GM12878 (cell line): ENCODE measurements around the gene GPSM3. TPM values are rescaled to one million over a fixed set of nuclear protein-coding genes. Genes with fewer than 3 reads are reported as not detected.

Experiments used
- ATAC-seq: fragments of 200-7000 bp; cut with Tn5 transposase; 3 replicates; pipeline ENCODE4 v1.9.1; 2020; ENCODE audit warnings: mild to moderate bottlenecking, moderate library complexity
- BruUV-seq: library from RNA; stranded (reverse); fragments of 400-500 nt; replicated peaks from 2 replicates; lab custom pipeline; 2021; lab: Mats Ljungman, UMichigan
- CTCF ChIA-PET: fragments of 300-600 bp; sonication (Branson Sonifier 250); formaldehyde crosslinking; extraction: SDS; loops from one replicate; lab custom pipeline; 2021; ENCODE audit warnings: inconsistent platforms; lab: Yijun Ruan, JAX
- POLR2A ChIA-PET: fragments of 350-600 bp; formaldehyde crosslinking; extraction: SDS; loops from one replicate; lab custom pipeline; 2021; ENCODE audit warnings: inconsistent platforms; lab: Charles Lee
- RAD21 ChIA-PET: fragments of 300-600 bp; sonication (Branson Sonifier 250); formaldehyde crosslinking; loops from one replicate; lab custom pipeline; 2023; ENCODE audit warnings: antibody characterized with exemption; ENCODE audit not compliant: unreplicated experiment; lab: Charles Lee
- SMC1A ChIA-PET: fragments of 300-600 bp; sonication (Branson Sonifier 250); formaldehyde crosslinking; loops from one replicate; lab custom pipeline; 2023; ENCODE audit not compliant: unreplicated experiment, uncharacterized antibody; lab: Charles Lee
- DNase-seq: peaks from one replicate; pipeline ENCODE4 v3.0.0-alpha.2; 2011; ENCODE audit warnings: low read depth, low spot score
- FAIRE-seq: peaks from 3 replicates; lab custom pipeline; 2011; peaks lifted over from hg19 to GRCh38; lab: Jason Lieb, UNC
- H2AFZ ChIP-seq: 2 replicates; pipeline ENCODE4 v1.6.0; 2011; ENCODE audit warnings: low read depth, low read length, control low read depth; ENCODE audit not compliant: control insufficient read depth
- H3K27ac ChIP-seq: 2 replicates; pipeline ENCODE4 v1.5.1; 2011; ENCODE audit warnings: control low read depth; ENCODE audit not compliant: control insufficient read depth, insufficient read depth
- H3K27me3 ChIP-seq, 2 experiments: replicated peaks in 1 of 2; 2 replicates each; pipeline versions ENCODE4 v1.6.0 to v1.6.1; 2011; ENCODE audit warnings: low read length in 1 of 2; ENCODE audit not compliant: control insufficient read depth in 2 of 2, insufficient read depth in 2 of 2
- H3K36me3 ChIP-seq, 2 experiments: 2 replicates each; pipeline ENCODE4 v1.5.1; 2011; ENCODE audit warnings: low read length in 1 of 2; ENCODE audit not compliant: control insufficient read depth in 2 of 2, insufficient read depth in 2 of 2
- H3K4me1 ChIP-seq: 2 replicates; pipeline ENCODE4 v1.6.1; 2011; ENCODE audit warnings: mild to moderate bottlenecking, low read length, moderate library complexity, mixed read lengths; ENCODE audit not compliant: control insufficient read depth, insufficient read depth
- H3K4me2 ChIP-seq: 2 replicates; pipeline ENCODE4 v1.6.0; 2011; ENCODE audit warnings: control low read depth; ENCODE audit not compliant: control insufficient read depth, insufficient read depth
- H3K4me3 ChIP-seq: fragments of 200-600 bp; sonication (generic); 2 replicates; pipeline ENCODE4 v1.5.1; 2016
- H3K79me2 ChIP-seq: 2 replicates; pipeline ENCODE4 v1.6.0; 2011; ENCODE audit warnings: low read length; ENCODE audit not compliant: control insufficient read depth, insufficient read depth
- H3K9ac ChIP-seq: 2 replicates; pipeline ENCODE4 v1.8.0; 2011; ENCODE audit warnings: low read length, control low read depth, mixed read lengths; ENCODE audit not compliant: control insufficient read depth, insufficient read depth
- H3K9me3 ChIP-seq: replicated peaks from 3 replicates; pipeline ENCODE4 v1.5.1; 2011; ENCODE audit warnings: mild to moderate bottlenecking, low read length; ENCODE audit not compliant: control insufficient read depth, insufficient read depth
- H4K20me1 ChIP-seq: 2 replicates; pipeline ENCODE4 v1.6.0; 2011; ENCODE audit not compliant: control insufficient read depth, insufficient read depth
- BMI1 ChIP-seq: fragments of 450-650 bp; IDR thresholded peaks from 2 replicates; pipeline ENCODE4 v1.6.1; 2016; ENCODE audit warnings: mild to moderate bottlenecking, moderate library complexity, borderline replicate concordance
- CHD1 ChIP-seq: IDR thresholded peaks from 2 replicates; pipeline ENCODE4 v1.6.1; 2012; ENCODE audit warnings: low read depth, low read length, improper control_type of control experiment
- GATAD2B ChIP-seq: fragments of 450-650 bp; conservative IDR thresholded peaks from 2 replicates; pipeline ENCODE4 v1.6.1; 2017; ENCODE audit warnings: low read depth, mild to moderate bottlenecking, moderate library complexity
- IRF4 ChIP-seq: IDR thresholded peaks from 2 replicates; pipeline ENCODE4 v1.6.1; 2011; ENCODE audit warnings: low read depth, low read length
- MTA2 ChIP-seq: fragments of 450-650 bp; IDR thresholded peaks from 2 replicates; pipeline ENCODE4 v1.6.1; 2016; ENCODE audit warnings: low read depth, mild to moderate bottlenecking, moderate library complexity
- NR2C2 ChIP-seq: IDR thresholded peaks from 2 replicates; pipeline ENCODE4 v1.6.1; 2011; ENCODE audit warnings: borderline replicate concordance, low read depth; ENCODE audit not compliant: control insufficient read depth, insufficient read length
- RAD51 ChIP-seq: fragments of 450-650 bp; IDR thresholded peaks from 2 replicates; pipeline ENCODE4 v1.6.1; 2016; ENCODE audit warnings: moderate library complexity, mild to moderate bottlenecking, inconsistent platforms
- RBBP5 ChIP-seq: fragments of 200-600 bp; sonication (generic); conservative IDR thresholded peaks from 2 replicates; pipeline ENCODE4 v1.6.1; 2016
- SUZ12 ChIP-seq: fragments of 200-600 bp; sonication (generic); IDR thresholded peaks from one replicate; pipeline ENCODE4 v1.6.1; 2018; ENCODE audit warnings: antibody characterized with exemption, mild to moderate bottlenecking; ENCODE audit not compliant: unreplicated experiment
- TBL1XR1 ChIP-seq: IDR thresholded peaks from 2 replicates; pipeline ENCODE4 v1.6.1; 2012; ENCODE audit warnings: low read depth, low read length, improper control_type of control experiment
- TCF12 ChIP-seq: IDR thresholded peaks from 2 replicates; pipeline ENCODE4 v1.6.1; 2011; ENCODE audit warnings: low read depth, mild to moderate bottlenecking, low read length
- WGBS: methylation state at CpG from one replicate; pipeline ENCODE4 v1.1.6; 2016; ENCODE audit warnings: low lambda C conversion rate; ENCODE audit not compliant: insufficient replicate concordance, insufficient coverage; ENCODE audit errors: missing lambda C conversion rate; 5-methylcytosine and 5-hydroxymethylcytosine counted together
- in situ Hi-C: fragments of 300-500 bp; cut with MboI; formaldehyde crosslinking; loops from 9 replicates; pipeline ENCODE4 v1.14.3; 2018; ENCODE audit warnings: mixed read lengths
- intact Hi-C: fragments of 100-400 bp; cut with micrococcal nuclease; formaldehyde crosslinking; loops from one replicate; pipeline ENCODE4 v1.14.2; 2022; ENCODE audit not compliant: unreplicated experiment
- polyA plus RNA-seq, 11 experiments: library from polyadenylated mRNA; depleted of rRNA in 4 of 11; unstranded in 6 of 11; stranded (reverse) in 5 of 11; fragments of >200 nt; fragmentation: Nextera tagmentation in 4 of 11; fragmentation: Illumina TruSeq in 1 of 11; extraction: Ambion mirVana in 4 of 11; extraction: Trizol in 1 of 11; gene quantifications; 1 replicate in 1 of 11; 2 replicates in 10 of 11; pipeline versions ENCODE4 v1.2.1 to v1.2.3, GENCODE V29; 2011 to 2016; ENCODE audit warnings: inconsistent platforms in 2 of 11, missing spikeins in 2 of 11, low read depth in 1 of 11
- total RNA-seq, 4 experiments: library from RNA; depleted of rRNA in 3 of 4; stranded (reverse); fragments of >200 nt in 3 of 4; fragmentation: Illumina TruSeq in 1 of 4; extraction: Trizol in 1 of 4; gene quantifications; 2 replicates each; pipeline versions ENCODE4 v1.2.1 to v1.2.3, GENCODE V29; 2013 to 2021
- TF ChIP-seq, protein P1 (sequence below): fragments of 450-650 bp; IDR thresholded peaks from 2 replicates; pipeline ENCODE4 v1.6.1; 2017; ENCODE audit warnings: mild to moderate bottlenecking, low read depth, inconsistent platforms; ENCODE audit not compliant: poor library complexity, severe bottlenecking
- TF ChIP-seq, protein P2 (sequence below): fragments of 450-650 bp; formaldehyde crosslinking; IDR thresholded peaks from 2 replicates; pipeline ENCODE4 v1.4.0; 2022; ENCODE audit warnings: mild to moderate bottlenecking, moderate library complexity
- TF ChIP-seq, protein P3 (sequence below): IDR thresholded peaks from 2 replicates; pipeline ENCODE4 v1.6.1; 2012; ENCODE audit warnings: low read depth, low read length, improper control_type of control experiment
- TF ChIP-seq, protein P4 (sequence below): fragments of 450-650 bp; IDR thresholded peaks from 2 replicates; pipeline ENCODE4 v1.6.1; 2016; ENCODE audit warnings: mild to moderate bottlenecking, moderate library complexity, borderline replicate concordance

Gene GPSM3
- total and polyA plus RNA-seq, 10 of the 15 experiments (the other 5 are each of a cell fraction or from before 2014, with no cell fraction given): 22.0 to 137 (median 113) TPM

DNA sequence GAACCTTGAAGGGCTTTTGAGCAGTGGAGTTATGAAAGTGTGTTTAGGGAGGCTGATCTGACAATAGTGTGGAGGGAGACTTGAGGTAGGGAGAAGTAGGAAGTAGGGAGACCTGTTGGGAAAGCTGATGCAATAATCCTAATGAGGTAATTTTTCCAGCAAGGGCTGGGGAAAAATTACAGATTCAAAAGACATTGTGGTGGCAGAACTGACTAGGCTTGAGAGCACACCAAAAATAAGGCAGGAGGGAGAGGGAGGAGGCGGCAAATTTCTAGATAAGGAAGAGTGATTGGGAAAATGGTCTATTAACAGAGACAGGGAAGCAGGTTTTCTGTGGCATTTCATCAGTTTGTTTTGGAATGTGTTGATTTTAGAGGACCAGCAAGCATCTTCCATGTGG lies 46.2 kb downstream of the GPSM3 start:
- in situ Hi-C loops: no loop called here
- TF ChIP-seq, protein P1, sequence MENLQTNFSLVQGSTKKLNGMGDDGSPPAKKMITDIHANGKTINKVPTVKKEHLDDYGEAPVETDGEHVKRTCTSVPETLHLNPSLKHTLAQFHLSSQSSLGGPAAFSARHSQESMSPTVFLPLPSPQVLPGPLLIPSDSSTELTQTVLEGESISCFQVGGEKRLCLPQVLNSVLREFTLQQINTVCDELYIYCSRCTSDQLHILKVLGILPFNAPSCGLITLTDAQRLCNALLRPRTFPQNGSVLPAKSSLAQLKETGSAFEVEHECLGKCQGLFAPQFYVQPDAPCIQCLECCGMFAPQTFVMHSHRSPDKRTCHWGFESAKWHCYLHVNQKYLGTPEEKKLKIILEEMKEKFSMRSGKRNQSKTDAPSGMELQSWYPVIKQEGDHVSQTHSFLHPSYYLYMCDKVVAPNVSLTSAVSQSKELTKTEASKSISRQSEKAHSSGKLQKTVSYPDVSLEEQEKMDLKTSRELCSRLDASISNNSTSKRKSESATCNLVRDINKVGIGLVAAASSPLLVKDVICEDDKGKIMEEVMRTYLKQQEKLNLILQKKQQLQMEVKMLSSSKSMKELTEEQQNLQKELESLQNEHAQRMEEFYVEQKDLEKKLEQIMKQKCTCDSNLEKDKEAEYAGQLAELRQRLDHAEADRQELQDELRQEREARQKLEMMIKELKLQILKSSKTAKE: no peak
- TF ChIP-seq SUZ12: no peak
- TF ChIP-seq, protein P2, sequence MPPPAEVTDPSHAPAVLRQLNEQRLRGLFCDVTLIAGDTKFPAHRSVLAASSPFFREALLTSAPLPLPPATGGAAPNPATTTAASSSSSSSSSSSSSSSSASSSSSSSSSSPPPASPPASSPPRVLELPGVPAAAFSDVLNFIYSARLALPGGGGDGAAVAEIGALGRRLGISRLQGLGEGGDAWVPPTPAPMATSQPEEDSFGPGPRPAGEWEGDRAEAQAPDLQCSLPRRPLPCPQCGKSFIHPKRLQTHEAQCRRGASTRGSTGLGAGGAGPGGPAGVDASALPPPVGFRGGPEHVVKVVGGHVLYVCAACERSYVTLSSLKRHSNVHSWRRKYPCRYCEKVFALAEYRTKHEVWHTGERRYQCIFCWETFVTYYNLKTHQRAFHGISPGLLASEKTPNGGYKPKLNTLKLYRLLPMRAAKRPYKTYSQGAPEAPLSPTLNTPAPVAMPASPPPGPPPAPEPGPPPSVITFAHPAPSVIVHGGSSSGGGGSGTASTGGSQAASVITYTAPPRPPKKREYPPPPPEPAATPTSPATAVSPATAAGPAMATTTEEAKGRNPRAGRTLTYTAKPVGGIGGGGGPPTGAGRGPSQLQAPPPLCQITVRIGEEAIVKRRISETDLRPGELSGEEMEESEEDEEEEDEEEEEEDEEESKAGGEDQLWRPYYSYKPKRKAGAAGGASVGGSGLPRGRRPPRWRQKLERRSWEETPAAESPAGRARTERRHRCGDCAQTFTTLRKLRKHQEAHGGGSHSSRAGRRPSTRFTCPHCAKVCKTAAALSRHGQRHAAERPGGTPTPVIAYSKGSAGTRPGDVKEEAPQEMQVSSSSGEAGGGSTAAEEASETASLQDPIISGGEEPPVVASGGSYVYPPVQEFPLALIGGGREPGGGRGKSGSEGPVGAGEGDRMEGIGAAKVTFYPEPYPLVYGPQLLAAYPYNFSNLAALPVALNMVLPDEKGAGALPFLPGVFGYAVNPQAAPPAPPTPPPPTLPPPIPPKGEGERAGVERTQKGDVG (CRISPR knock-in tag): no peak
- TF ChIP-seq TCF12: no peak
- TF ChIP-seq GATAD2B: no peak
- TF ChIP-seq RBBP5: no peak
- TF ChIP-seq BMI1: no peak
- TF ChIP-seq NR2C2: no peak
- TF ChIP-seq, protein P3, sequence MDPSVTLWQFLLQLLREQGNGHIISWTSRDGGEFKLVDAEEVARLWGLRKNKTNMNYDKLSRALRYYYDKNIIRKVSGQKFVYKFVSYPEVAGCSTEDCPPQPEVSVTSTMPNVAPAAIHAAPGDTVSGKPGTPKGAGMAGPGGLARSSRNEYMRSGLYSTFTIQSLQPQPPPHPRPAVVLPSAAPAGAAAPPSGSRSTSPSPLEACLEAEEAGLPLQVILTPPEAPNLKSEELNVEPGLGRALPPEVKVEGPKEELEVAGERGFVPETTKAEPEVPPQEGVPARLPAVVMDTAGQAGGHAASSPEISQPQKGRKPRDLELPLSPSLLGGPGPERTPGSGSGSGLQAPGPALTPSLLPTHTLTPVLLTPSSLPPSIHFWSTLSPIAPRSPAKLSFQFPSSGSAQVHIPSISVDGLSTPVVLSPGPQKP: no peak
- no peak for TF ChIP-seq MTA2
- no peak for TF ChIP-seq TBL1XR1
- no peak for TF ChIP-seq CHD1
- TF ChIP-seq RAD51: no peak
- TF ChIP-seq, protein P4, sequence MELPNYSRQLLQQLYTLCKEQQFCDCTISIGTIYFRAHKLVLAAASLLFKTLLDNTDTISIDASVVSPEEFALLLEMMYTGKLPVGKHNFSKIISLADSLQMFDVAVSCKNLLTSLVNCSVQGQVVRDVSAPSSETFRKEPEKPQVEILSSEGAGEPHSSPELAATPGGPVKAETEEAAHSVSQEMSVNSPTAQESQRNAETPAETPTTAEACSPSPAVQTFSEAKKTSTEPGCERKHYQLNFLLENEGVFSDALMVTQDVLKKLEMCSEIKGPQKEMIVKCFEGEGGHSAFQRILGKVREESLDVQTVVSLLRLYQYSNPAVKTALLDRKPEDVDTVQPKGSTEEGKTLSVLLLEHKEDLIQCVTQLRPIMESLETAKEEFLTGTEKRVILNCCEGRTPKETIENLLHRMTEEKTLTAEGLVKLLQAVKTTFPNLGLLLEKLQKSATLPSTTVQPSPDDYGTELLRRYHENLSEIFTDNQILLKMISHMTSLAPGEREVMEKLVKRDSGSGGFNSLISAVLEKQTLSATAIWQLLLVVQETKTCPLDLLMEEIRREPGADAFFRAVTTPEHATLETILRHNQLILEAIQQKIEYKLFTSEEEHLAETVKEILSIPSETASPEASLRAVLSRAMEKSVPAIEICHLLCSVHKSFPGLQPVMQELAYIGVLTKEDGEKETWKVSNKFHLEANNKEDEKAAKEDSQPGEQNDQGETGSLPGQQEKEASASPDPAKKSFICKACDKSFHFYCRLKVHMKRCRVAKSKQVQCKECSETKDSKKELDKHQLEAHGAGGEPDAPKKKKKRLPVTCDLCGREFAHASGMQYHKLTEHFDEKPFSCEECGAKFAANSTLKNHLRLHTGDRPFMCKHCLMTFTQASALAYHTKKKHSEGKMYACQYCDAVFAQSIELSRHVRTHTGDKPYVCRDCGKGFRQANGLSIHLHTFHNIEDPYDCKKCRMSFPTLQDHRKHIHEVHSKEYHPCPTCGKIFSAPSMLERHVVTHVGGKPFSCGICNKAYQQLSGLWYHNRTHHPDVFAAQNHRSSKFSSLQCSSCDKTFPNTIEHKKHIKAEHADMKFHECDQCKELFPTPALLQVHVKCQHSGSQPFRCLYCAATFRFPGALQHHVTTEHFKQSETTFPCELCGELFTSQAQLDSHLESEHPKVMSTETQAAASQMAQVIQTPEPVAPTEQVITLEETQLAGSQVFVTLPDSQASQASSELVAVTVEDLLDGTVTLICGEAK: no peak
- TF ChIP-seq IRF4: no peak

More for the DNA sequence above, 46.2 kb downstream of the GPSM3 start:
- no peaks in the 10 kb centered on the region for H3K79me2 ChIP-seq
- intact Hi-C loops: no loop called here
- no peaks in the 10 kb centered on the region for H4K20me1 ChIP-seq
- H3K4me2 ChIP-seq: no peak overlapping the region
- H3K27me3 ChIP-seq: peaks cover 7 to 12% of the 10 kb centered on the region in 2 experiments
- ChIA-PET POLR2A (interaction anchor here (0.6 kb wide), 2 partner anchors 9 to 52 kb away, joined by 4 to 10 read pairs; no protein-coding TSS in a partner anchor), RAD21 (no interaction called here), CTCF (interaction anchor here (0.5 to 1.7 kb wide), 2 partner anchors 8 to 18 kb away, joined by 3 to 5 read pairs; partner anchors contain the start of gene EGFL8), SMC1A (no interaction called here)
- no peaks in the 10 kb centered on the region; the same call in 2 of the 3 replicates for H3K9me3 ChIP-seq
- FAIRE-seq: no peak
- H3K9ac ChIP-seq: no peak overlapping the region
- ATAC-seq: no peak
- H3K4me1 ChIP-seq: no peaks in the 10 kb centered on the region
- no peak overlapping the region for H3K4me3 ChIP-seq
- H3K36me3 ChIP-seq: no peaks in the 10 kb centered on the region
- BruUV-seq: no TSS peak
- H3K27ac ChIP-seq: no peak overlapping the region
- 50% methylated on average over 1 of the region's 1 CpG for WGBS
- no peak for DNase-seq
- no peak overlapping the region for H2AFZ ChIP-seq
